SK-N-SH (cell line): ENCODE measurements around the gene SHB. TPM values are rescaled to one million over a fixed set of nuclear protein-coding genes. Genes with fewer than 3 reads are reported as not detected.

Source experiments
- CTCF ChIA-PET: fragments of 300-600, 350-600 bp; formaldehyde crosslinking; extraction: SDS; loops from one replicate; lab custom pipeline; 2021; lab: Yijun Ruan, JAX
- POLR2A ChIA-PET: fragments of 350-600 bp; sonication (Branson Sonifier 250); formaldehyde crosslinking; extraction: SDS; loops from one replicate; lab custom pipeline; 2020; ENCODE audit warnings: antibody characterized with exemption, inconsistent platforms; lab: Yijun Ruan, JAX
- DNase-seq: peaks from one replicate; pipeline ENCODE4 v3.0.0; 2012
- H2AFZ ChIP-seq: fragments of 200-600 bp; sonication (generic); 2 replicates; pipeline ENCODE4 v1.8.1; 2016; ENCODE audit warnings: antibody characterized with exemption, mild to moderate bottlenecking, low read depth
- H3F3A ChIP-seq: fragments of 200-600 bp; sonication (generic); replicated peaks from 2 replicates; pipeline ENCODE3; 2016; ENCODE audit warnings: antibody characterized with exemption, mild to moderate bottlenecking; ENCODE audit not compliant: insufficient read depth
- H3K27ac ChIP-seq, 2 experiments: fragments of 200-500 bp in 1 of 2; fragments of 200-600 bp in 1 of 2; sonication (Bioruptor generic) in 1 of 2; sonication (generic), shearing (Covaris generic) in 1 of 2; 2 replicates each; pipeline versions ENCODE4 v1.5.1 to v1.6.1; 2014 to 2016; ENCODE audit warnings: low read depth in 2 of 2, inconsistent platforms in 1 of 2, low read length in 1 of 2, mild to moderate bottlenecking in 1 of 2, mixed read lengths in 1 of 2
- H3K27me3 ChIP-seq: fragments of 200-600 bp; sonication (generic), shearing (Covaris generic); 2 replicates; pipeline ENCODE4 v1.6.1; 2016; ENCODE audit warnings: mixed run types; ENCODE audit not compliant: insufficient read depth
- H3K36me3 ChIP-seq, 2 experiments: fragments of 200-500 bp in 1 of 2; fragments of 200-600 bp in 1 of 2; sonication (Bioruptor generic) in 1 of 2; sonication (generic) in 1 of 2; replicated peaks in 1 of 2; 2 replicates each; pipeline versions ENCODE3 to v1.5.1; 2014 to 2016; ENCODE audit warnings: low read length in 1 of 2, mild to moderate bottlenecking in 1 of 2; ENCODE audit not compliant: insufficient read depth in 2 of 2, control insufficient read depth in 1 of 2
- H3K4me1 ChIP-seq, 2 experiments: fragments of 200-500 bp in 1 of 2; fragments of 200-600 bp in 1 of 2; sonication (Bioruptor generic) in 1 of 2; sonication (generic), shearing (Covaris generic) in 1 of 2; 2 replicates each; pipeline versions ENCODE4 v1.5.1 to v1.6.1; 2014 to 2016; ENCODE audit warnings: low read depth in 1 of 2, low read length in 1 of 2, mixed run types in 1 of 2; ENCODE audit not compliant: insufficient read depth in 2 of 2, control insufficient read depth in 1 of 2
- H3K4me2 ChIP-seq: fragments of 200-600 bp; sonication (generic), shearing (Covaris generic); 2 replicates; pipeline ENCODE4 v1.6.1; 2017; ENCODE audit warnings: mixed run types
- H3K4me3 ChIP-seq, 2 experiments: fragments of 200-500 bp in 1 of 2; fragments of 200-600 bp in 1 of 2; sonication (Bioruptor generic) in 1 of 2; sonication (generic), shearing (Covaris generic) in 1 of 2; 2 replicates each; pipeline versions ENCODE4 v1.5.1 to v1.8.1; 2014 to 2016; ENCODE audit warnings: low read depth in 2 of 2, inconsistent platforms in 1 of 2, low read length in 1 of 2, mild to moderate bottlenecking in 1 of 2, mixed read lengths in 1 of 2, moderate library complexity in 1 of 2
- H3K79me2 ChIP-seq: fragments of 200-600 bp; sonication (generic); 2 replicates; pipeline ENCODE4 v1.8.1; 2017; ENCODE audit warnings: mild to moderate bottlenecking; ENCODE audit not compliant: insufficient read depth
- H3K9ac ChIP-seq: fragments of 200-600 bp; sonication (generic); 2 replicates; pipeline ENCODE4 v1.6.1; 2017; ENCODE audit warnings: mixed run types
- H3K9me2 ChIP-seq: fragments of 200-600 bp; sonication (generic); 2 replicates; pipeline ENCODE4 v1.6.1; 2017; ENCODE audit warnings: mixed run types
- H3K9me3 ChIP-seq: fragments of 200-600 bp; sonication (generic); 2 replicates; pipeline ENCODE4 v1.6.1; 2017; ENCODE audit warnings: mixed run types, mild to moderate bottlenecking, moderate library complexity
- H4K20me1 ChIP-seq: fragments of 200-600 bp; sonication (generic); 2 replicates; pipeline ENCODE4 v1.6.1; 2017; ENCODE audit warnings: mild to moderate bottlenecking, mixed run types; ENCODE audit not compliant: insufficient read depth
- ELF1 ChIP-seq: IDR thresholded peaks from 2 replicates; pipeline ENCODE4 v1.4.0; 2012
- EP300 ChIP-seq, 2 experiments: IDR thresholded peaks; 2 replicates each; pipeline versions ENCODE4 v1.4.0 to v1.6.1; 2012; ENCODE audit warnings: borderline replicate concordance in 1 of 2, low read depth in 1 of 2, low read length in 1 of 2
- GABPA ChIP-seq: IDR thresholded peaks from 2 replicates; pipeline ENCODE4 v1.4.0; 2012; ENCODE audit warnings: low read depth, mild to moderate bottlenecking
- GATA2 ChIP-seq: sonication (generic); formaldehyde crosslinking; IDR thresholded peaks from 2 replicates; pipeline ENCODE4 v1.5.0; 2020; ENCODE audit warnings: mild to moderate bottlenecking, missing genetic modification reagents
- MAX ChIP-seq: IDR thresholded peaks from 2 replicates; pipeline ENCODE4 v1.4.0; 2012; ENCODE audit warnings: low read depth
- MEF2A ChIP-seq: IDR thresholded peaks from 2 replicates; pipeline ENCODE4 v1.4.0; 2012; ENCODE audit warnings: low read depth, borderline replicate concordance
- NFIC ChIP-seq: IDR thresholded peaks from 2 replicates; pipeline ENCODE4 v1.4.0; 2012; ENCODE audit warnings: borderline replicate concordance
- NRF1 ChIP-seq: IDR thresholded peaks from 2 replicates; pipeline ENCODE4 v1.6.1; 2012; ENCODE audit warnings: low read depth, mild to moderate bottlenecking, low read length
- POLR2AphosphoS5 ChIP-seq: IDR thresholded peaks from 2 replicates; pipeline ENCODE4 v1.6.1; 2012; ENCODE audit warnings: low read depth, low read length
- RCOR1 ChIP-seq: fragments of 150-350 bp; IDR thresholded peaks from 2 replicates; pipeline ENCODE4 v1.6.1; 2017; ENCODE audit warnings: antibody characterized with exemption, low read length
- RXRA ChIP-seq: IDR thresholded peaks from 2 replicates; pipeline ENCODE4 v1.4.0; 2012; ENCODE audit warnings: low read depth, mild to moderate bottlenecking, borderline replicate concordance
- SMC3 ChIP-seq: IDR thresholded peaks from 2 replicates; pipeline ENCODE4 v1.6.1; 2012; ENCODE audit warnings: low read depth, low read length, improper control_type of control experiment
- TCF12 ChIP-seq: IDR thresholded peaks from 2 replicates; pipeline ENCODE4 v1.4.0; 2012
- YY1 ChIP-seq: IDR thresholded peaks from 2 replicates; pipeline ENCODE4 v1.4.0; 2012; ENCODE audit warnings: low read depth, mild to moderate bottlenecking
- WGBS: methylation state at CpG from one replicate; pipeline ENCODE4 v1.1.6; 2017; ENCODE audit warnings: low lambda C conversion rate; 5-methylcytosine and 5-hydroxymethylcytosine counted together
- polyA plus RNA-seq, 3 experiments: library from polyadenylated mRNA; depleted of rRNA; stranded (reverse); fragments of >200 nt; gene quantifications; 2 replicates each; pipeline ENCODE4 v1.2.3, GENCODE V29; 2012
- TF ChIP-seq, protein P1 (sequence below): IDR thresholded peaks from 2 replicates; pipeline ENCODE4 v1.4.0; 2012; ENCODE audit warnings: low read depth, borderline replicate concordance
- TF ChIP-seq, protein P2 (sequence below): IDR thresholded peaks from 2 replicates; pipeline ENCODE4; 2012

SHB gene
- polyA plus RNA-seq, 1 of the 3 experiments (the other 2 are of a cell fraction) = 26.0 TPM

DNA sequence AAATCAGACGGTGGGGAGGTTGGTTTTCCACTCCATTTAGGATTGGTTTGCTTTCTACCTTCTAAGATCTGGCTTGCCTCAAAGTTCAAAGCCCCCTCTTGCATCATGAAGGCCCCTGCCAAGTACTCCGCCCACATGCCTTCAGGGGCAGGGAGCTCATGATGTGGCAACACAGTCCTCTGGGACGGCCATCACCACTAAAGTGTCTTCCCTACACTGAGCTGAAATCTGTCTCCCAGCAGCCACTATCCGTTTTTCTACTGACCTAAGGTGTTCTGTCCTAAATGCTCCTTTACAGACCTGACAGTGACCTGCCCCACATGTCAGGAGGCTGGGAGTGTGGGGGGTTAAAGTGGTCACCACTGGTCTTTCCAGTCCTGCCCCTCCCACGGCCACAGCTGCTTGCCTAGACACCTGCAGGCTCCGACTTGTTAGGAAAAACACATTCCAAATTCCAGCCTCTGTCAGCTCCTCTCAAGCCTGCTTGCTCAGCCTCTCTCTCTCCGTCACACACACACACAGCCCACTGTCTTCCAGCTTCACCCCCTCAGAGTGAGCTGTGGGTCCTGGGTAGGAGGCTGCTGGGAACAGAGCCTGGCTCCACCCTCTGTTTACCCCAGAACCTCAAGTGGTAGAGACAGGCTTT lies 44.9 kb downstream of the SHB start:
- Histone ChIP-seq H3F3A (peaks cover 53% of the 10 kb centered on the region), H3K9me2 (no peaks in the 10 kb centered on the region), H2AFZ (no peak overlapping the region), H3K79me2 (peaks cover 94% of the 10 kb centered on the region), H3K9ac (peak overlapping the region; percentile 64; the same call in 1 of the 2 replicates), H4K20me1 (no peaks in the 10 kb centered on the region), H3K27ac (peak overlapping the region; percentile 88 to 100; a peak in 3 of 4 replicates), H3K27me3 (no peaks in the 10 kb centered on the region), H3K4me1 (peaks cover 76 to 93% of the 10 kb centered on the region in 2 experiments), H3K4me2 (peak overlapping the region; percentile 62; the same call in 1 of the 2 replicates), H3K36me3 (peaks cover 0 to 10% of the 10 kb centered on the region in 2 experiments), H3K4me3 (no peak overlapping the region), H3K9me3 (no peaks in the 10 kb centered on the region)
- CTCF ChIA-PET = interaction anchor here (0.9 to 4.2 kb wide), 6 partner anchors 36 to 393 kb away, joined by 3 to 25 read pairs (median 4); partner anchors contain the start of gene SHB
- POLR2A ChIA-PET = interaction anchor here (0.6 to 1.9 kb wide), 5 partner anchors 10 to 349 kb away, joined by 3 to 7 read pairs (median 3); no protein-coding TSS in a partner anchor
- 39% methylated on average over 7 of the region's 7 CpGs for WGBS
- TF ChIP-seq NRF1 (no peak), TCF12 (no peak), EP300 (IDR thresholded peaks at IDR 0.05; ENCODE audit: borderline replicate concordance in 1 of 2, low read depth in 1 of 2, low read length in 1 of 2) (no peak), RCOR1 (no peak), RXRA (no peak)
- TF ChIP-seq, protein P1, sequence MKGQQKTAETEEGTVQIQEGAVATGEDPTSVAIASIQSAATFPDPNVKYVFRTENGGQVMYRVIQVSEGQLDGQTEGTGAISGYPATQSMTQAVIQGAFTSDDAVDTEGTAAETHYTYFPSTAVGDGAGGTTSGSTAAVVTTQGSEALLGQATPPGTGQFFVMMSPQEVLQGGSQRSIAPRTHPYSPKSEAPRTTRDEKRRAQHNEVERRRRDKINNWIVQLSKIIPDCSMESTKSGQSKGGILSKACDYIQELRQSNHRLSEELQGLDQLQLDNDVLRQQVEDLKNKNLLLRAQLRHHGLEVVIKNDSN = no peak
- no peak for DNase-seq

- Histone ChIP-seq H3K9me3 (no peaks in the 10 kb centered on the region), H3K27me3 (no peaks in the 10 kb centered on the region), H3K79me2 (peaks cover 92% of the 10 kb centered on the region), H2AFZ (no peak overlapping the region), H3K9ac (peak overlapping the region; percentile 64; the same call in 1 of the 2 replicates), H3F3A (peaks cover 55% of the 10 kb centered on the region), H3K4me3 (no peak overlapping the region), H3K9me2 (no peaks in the 10 kb centered on the region), H3K27ac (peak overlapping the region; percentile 88 to 100), H3K36me3 (peaks cover 0 to 10% of the 10 kb centered on the region in 2 experiments), H3K4me2 (peak overlapping the region; percentile 62; the same call in 1 of the 2 replicates), H3K4me1 (peaks cover 76 to 93% of the 10 kb centered on the region in 2 experiments), H4K20me1 (no peaks in the 10 kb centered on the region)
- 82% methylated on average over 5 of the region's 5 CpGs for WGBS
- POLR2A ChIA-PET = interaction anchor here (0.6 to 1.9 kb wide), 5 partner anchors 25 to 349 kb away, joined by 3 to 7 read pairs (median 6); no protein-coding TSS in a partner anchor
- CTCF ChIA-PET = interaction anchor here (0.7 to 4.2 kb wide), 8 partner anchors 37 to 394 kb away, joined by 3 to 25 read pairs (median 4); partner anchors contain the start of gene SHB
- DNase-seq = no peak
- no peak for TF ChIP-seq YY1
- TF ChIP-seq, protein P1 = no peak
- TF ChIP-seq, protein P2, sequence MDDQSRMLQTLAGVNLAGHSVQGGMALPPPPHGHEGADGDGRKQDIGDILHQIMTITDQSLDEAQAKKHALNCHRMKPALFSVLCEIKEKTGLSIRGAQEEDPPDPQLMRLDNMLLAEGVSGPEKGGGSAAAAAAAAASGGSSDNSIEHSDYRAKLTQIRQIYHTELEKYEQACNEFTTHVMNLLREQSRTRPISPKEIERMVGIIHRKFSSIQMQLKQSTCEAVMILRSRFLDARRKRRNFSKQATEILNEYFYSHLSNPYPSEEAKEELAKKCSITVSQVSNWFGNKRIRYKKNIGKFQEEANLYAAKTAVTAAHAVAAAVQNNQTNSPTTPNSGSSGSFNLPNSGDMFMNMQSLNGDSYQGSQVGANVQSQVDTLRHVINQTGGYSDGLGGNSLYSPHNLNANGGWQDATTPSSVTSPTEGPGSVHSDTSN = no peak
- no peak for TF ChIP-seq ELF1
- no peak for TF ChIP-seq POLR2AphosphoS5
- no peak for TF ChIP-seq MAX
- no peak for TF ChIP-seq MEF2A
- no peak for TF ChIP-seq GATA2 (CRISPR knock-in tag)
- TF ChIP-seq NFIC = no peak
- TF ChIP-seq GABPA = no peak
- no peak for TF ChIP-seq SMC3
These were observed 45.4 kb downstream of the SHB start for GRCh38 chr9:38023661-38024035.
